Activated naive CD8-positive, alpha-beta T cell treated with anti-CD3 and anti-CD28 coated beads, Interleukin-2, amount 50 U/mL, for 16 hours (primary cell): ENCODE results near the gene PLCB1.

Experiments
- DNase-seq: peaks from one replicate; pipeline ENCODE4 v3.0.0-alpha.2; 2020; ENCODE audit warnings: low read depth, low spot score

Gene PLCB1

GRCh38 chr20:8540466-8540865 is 408.4 kb downstream of the PLCB1 start:
- DNase-seq, result no peak

- DNase-seq, result no peak
Observed at GRCh38 chr20:8542110-8542486, 410.0 kb downstream of the PLCB1 start.

GRCh38 chr20:8545212-8545611 is 413.1 kb downstream of the PLCB1 start:
- no peak for DNase-seq

GRCh38 chr20:8547035-8547650 is 415.1 kb downstream of the PLCB1 start:
- no peak for DNase-seq

- DNase-seq, result no peak
Observed at GRCh38 chr20:8547968-8548588, 416.0 kb downstream of the PLCB1 start.

- no peak for DNase-seq
Observed at GRCh38 chr20:8549192-8549591, 417.1 kb downstream of the PLCB1 start.

- no peak for DNase-seq
Observed at GRCh38 chr20:8557711-8558110, 425.6 kb downstream of the PLCB1 start.

- no peak for DNase-seq
Observed at GRCh38 chr20:8562356-8562755, 430.3 kb downstream of the PLCB1 start.

- no peak for DNase-seq
Observed at GRCh38 chr20:8568075-8568474, 436.0 kb downstream of the PLCB1 start.

GRCh38 chr20:8569766-8570165 is 437.7 kb downstream of the PLCB1 start:
- DNase-seq, result no peak

GRCh38 chr20:8571611-8572010 is 439.5 kb downstream of the PLCB1 start:
- DNase-seq, result no peak

GRCh38 chr20:8573686-8574085 is 441.6 kb downstream of the PLCB1 start:
- no peak for DNase-seq

- no peak for DNase-seq
Observed at GRCh38 chr20:8575114-8575513, 443.0 kb downstream of the PLCB1 start.

GRCh38 chr20:8578161-8578865 is 446.2 kb downstream of the PLCB1 start:
- DNase-seq, result no peak

GRCh38 chr20:8579035-8579434 is 447.0 kb downstream of the PLCB1 start:
- DNase-seq, result no peak

GRCh38 chr20:8581446-8582183 is 449.5 kb downstream of the PLCB1 start:
- no peak for DNase-seq

- no peak for DNase-seq
Observed at GRCh38 chr20:8583012-8583565, 451.0 kb downstream of the PLCB1 start.

- no peak for DNase-seq
Observed at GRCh38 chr20:8583566-8584043, 451.5 kb downstream of the PLCB1 start.

- DNase-seq, result no peak
Observed at GRCh38 chr20:8587251-8587650, 455.2 kb downstream of the PLCB1 start.

- no peak for DNase-seq
Observed at GRCh38 chr20:8587810-8588209, 455.7 kb downstream of the PLCB1 start.

- no peak for DNase-seq
Observed at GRCh38 chr20:8589956-8590355, 457.9 kb downstream of the PLCB1 start.
